DOHH2 (cell line): ENCODE measurements around the gene COX10.

Experiments
- EZH2phosphoT487 ChIP-seq: fragments of 200-600 bp; sonication (generic); IDR thresholded peaks from 2 replicates; pipeline ENCODE4 v1.6.1; 2017; ENCODE audit warnings: borderline replicate concordance, mild to moderate bottlenecking, antibody characterized with exemption, low read length, moderate library complexity, mixed read lengths
- TF ChIP-seq, protein P1 (sequence below): fragments of 200-600 bp; sonication (generic); IDR thresholded peaks from one replicate; pipeline ENCODE4 v1.5.1; 2014; ENCODE audit warnings: antibody characterized with exemption, mild to moderate bottlenecking, low read depth, low read length; ENCODE audit not compliant: poor library complexity, severe bottlenecking

- TF ChIP-seq, protein P1, sequence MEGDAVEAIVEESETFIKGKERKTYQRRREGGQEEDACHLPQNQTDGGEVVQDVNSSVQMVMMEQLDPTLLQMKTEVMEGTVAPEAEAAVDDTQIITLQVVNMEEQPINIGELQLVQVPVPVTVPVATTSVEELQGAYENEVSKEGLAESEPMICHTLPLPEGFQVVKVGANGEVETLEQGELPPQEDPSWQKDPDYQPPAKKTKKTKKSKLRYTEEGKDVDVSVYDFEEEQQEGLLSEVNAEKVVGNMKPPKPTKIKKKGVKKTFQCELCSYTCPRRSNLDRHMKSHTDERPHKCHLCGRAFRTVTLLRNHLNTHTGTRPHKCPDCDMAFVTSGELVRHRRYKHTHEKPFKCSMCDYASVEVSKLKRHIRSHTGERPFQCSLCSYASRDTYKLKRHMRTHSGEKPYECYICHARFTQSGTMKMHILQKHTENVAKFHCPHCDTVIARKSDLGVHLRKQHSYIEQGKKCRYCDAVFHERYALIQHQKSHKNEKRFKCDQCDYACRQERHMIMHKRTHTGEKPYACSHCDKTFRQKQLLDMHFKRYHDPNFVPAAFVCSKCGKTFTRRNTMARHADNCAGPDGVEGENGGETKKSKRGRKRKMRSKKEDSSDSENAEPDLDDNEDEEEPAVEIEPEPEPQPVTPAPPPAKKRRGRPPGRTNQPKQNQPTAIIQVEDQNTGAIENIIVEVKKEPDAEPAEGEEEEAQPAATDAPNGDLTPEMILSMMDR: no peak
- TF ChIP-seq EZH2phosphoT487: no peak
These were observed 135.2 kb downstream of the COX10 start for GRCh38 chr17:14204546-14204945.
